OCI-LY1 (cell line): ENCODE results near the gene DGCR2.
"Not testable (repeated sequence)": the region's sequence is repeated elsewhere in the genome, so short reads cannot be mapped to it uniquely, and the experiment has no call there.

Experiments
- H2AFZ ChIP-seq: fragments of 200-600 bp; sonication (generic), shearing (Covaris generic); 2 replicates; pipeline ENCODE4 v1.6.0; 2014; ENCODE audit warnings: antibody characterized with exemption, mild to moderate bottlenecking, low read length
- H3F3A ChIP-seq: fragments of 200-600 bp; sonication (generic), shearing (Covaris generic); 2 replicates; pipeline ENCODE4 v1.6.0; 2014; ENCODE audit warnings: mild to moderate bottlenecking, antibody characterized with exemption, low read length, moderate library complexity; ENCODE audit not compliant: insufficient read depth
- H3K27ac ChIP-seq: fragments of 200-600 bp; sonication (generic); 2 replicates; pipeline ENCODE4 v1.5.1; 2014; ENCODE audit warnings: low read length, mixed run types, mild to moderate bottlenecking, low read depth; ENCODE audit not compliant: poor library complexity, severe bottlenecking
- H3K27me3 ChIP-seq: fragments of 200-600 bp; sonication (generic); 2 replicates; pipeline ENCODE4 v1.6.0; 2014; ENCODE audit warnings: antibody characterized with exemption, mild to moderate bottlenecking, low read length, moderate library complexity; ENCODE audit not compliant: insufficient read depth
- H3K36me3 ChIP-seq: fragments of 200-600 bp; sonication (generic); 2 replicates; pipeline ENCODE4 v1.6.1; 2014; ENCODE audit warnings: mild to moderate bottlenecking, antibody characterized with exemption, low read length, moderate library complexity, mixed read lengths; ENCODE audit not compliant: insufficient read depth
- H3K4me1 ChIP-seq: fragments of 200-600 bp; sonication (generic); 2 replicates; pipeline ENCODE4 v1.5.1; 2014; ENCODE audit warnings: mild to moderate bottlenecking, low read length, moderate library complexity; ENCODE audit not compliant: insufficient read depth, severe bottlenecking
- H3K4me2 ChIP-seq: fragments of 200-600 bp; sonication (generic), shearing (Covaris generic); 2 replicates; pipeline ENCODE4 v1.6.1; 2014; ENCODE audit warnings: low read length
- H3K4me3 ChIP-seq: fragments of 200-600 bp; sonication (generic); 2 replicates; pipeline ENCODE4 v1.5.1; 2014; ENCODE audit warnings: low read length, low read depth, mild to moderate bottlenecking, mixed read lengths; ENCODE audit not compliant: poor library complexity, severe bottlenecking
- H3K79me2 ChIP-seq: fragments of 200-600 bp; shearing (Covaris generic); 2 replicates; pipeline ENCODE4 v1.6.1; 2016; ENCODE audit warnings: mixed run types, low read length, mixed read lengths; ENCODE audit not compliant: insufficient read depth
- H3K9ac ChIP-seq: fragments of 200-600 bp; sonication (generic), shearing (Covaris generic); 2 replicates; pipeline ENCODE4 v1.6.1; 2014; ENCODE audit warnings: mild to moderate bottlenecking, low read length, mixed read lengths
- H3K9me2 ChIP-seq: fragments of 200-600 bp; sonication (generic), shearing (Covaris generic); 2 replicates; pipeline ENCODE4 v1.6.1; 2014; ENCODE audit warnings: low read depth, mild to moderate bottlenecking, low read length, mixed read lengths
- H3K9me3 ChIP-seq: fragments of 200-600 bp; shearing (Covaris generic); 2 replicates; pipeline ENCODE4 v1.6.1; 2014; ENCODE audit warnings: low read length, mixed read lengths
- H4K20me1 ChIP-seq: fragments of 200-600 bp; sonication (generic), shearing (Covaris generic); 2 replicates; pipeline ENCODE4 v1.6.0; 2016; ENCODE audit warnings: mild to moderate bottlenecking, low read length; ENCODE audit not compliant: insufficient read depth
- CTCF ChIP-seq: fragments of 200-600 bp; sonication (generic), shearing (Covaris generic); IDR thresholded peaks from 2 replicates; pipeline ENCODE4 v1.5.1; 2017; ENCODE audit warnings: mild to moderate bottlenecking, antibody characterized with exemption, low read length, moderate library complexity, mixed read lengths
- EZH2 ChIP-seq: fragments of 200-600 bp; sonication (generic), shearing (Covaris generic); IDR thresholded peaks from 2 replicates; pipeline ENCODE4 v1.8.0; 2017; ENCODE audit warnings: borderline replicate concordance, mixed run types, mild to moderate bottlenecking, antibody characterized with exemption, low read length, moderate library complexity, mixed read lengths

Gene DGCR2

GRCh38 chr22:19003508-19003907, 118.7 kb downstream of the DGCR2 start:
- Histone ChIP-seq H2AFZ (no peak overlapping the region), H3K9me2 (no peaks in the 10 kb centered on the region), H3K9ac (no peak overlapping the region), H3K9me3 (no peaks in the 10 kb centered on the region), H3K4me1 (no peaks in the 10 kb centered on the region), H3K27ac (no peak overlapping the region), H4K20me1 (no peaks in the 10 kb centered on the region), H3K4me2 (no peak overlapping the region), H3K79me2 (no peaks in the 10 kb centered on the region), H3K4me3 (no peak overlapping the region), H3K36me3 (no peaks in the 10 kb centered on the region; the same call in 1 of the 2 replicates), H3F3A (no peaks in the 10 kb centered on the region), H3K27me3 (no peaks in the 10 kb centered on the region; the same call in 1 of the 2 replicates)
- TF ChIP-seq CTCF (no peak), EZH2 (no peak)

DNA sequence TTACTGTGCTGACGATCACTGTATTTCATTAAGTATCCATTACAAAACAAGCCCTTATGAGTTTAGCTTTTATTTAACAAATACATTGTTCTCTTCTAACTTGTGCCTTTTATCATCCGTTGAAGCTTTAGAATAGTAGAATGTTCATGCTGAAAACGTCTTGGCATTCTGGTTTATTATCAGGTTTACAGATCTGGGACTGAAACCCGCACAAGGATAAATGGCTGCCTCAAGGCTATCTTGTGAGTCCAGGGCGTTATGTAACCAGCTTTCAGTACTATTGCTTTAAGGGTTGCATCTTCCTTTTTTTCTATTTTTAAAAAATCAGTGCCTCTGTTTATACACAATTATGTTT, 119.6 kb downstream of the DGCR2 start:
- H3K4me3 ChIP-seq = no peak overlapping the region
- no peaks in the 10 kb centered on the region; the same call in 1 of the 2 replicates for H3K36me3 ChIP-seq
- no peaks in the 10 kb centered on the region for H3K9me3 ChIP-seq
- no peaks in the 10 kb centered on the region for H4K20me1 ChIP-seq
- H3K4me1 ChIP-seq = no peaks in the 10 kb centered on the region
- no peaks in the 10 kb centered on the region for H3F3A ChIP-seq
- no peak overlapping the region for H3K27ac ChIP-seq
- no peaks in the 10 kb centered on the region for H3K79me2 ChIP-seq
- TF ChIP-seq CTCF (no peak), EZH2 (no peak)
- no peaks in the 10 kb centered on the region; the same call in 1 of the 2 replicates for H3K27me3 ChIP-seq
- H2AFZ ChIP-seq = no peak overlapping the region
- H3K9ac ChIP-seq = no peak overlapping the region
- no peak overlapping the region for H3K4me2 ChIP-seq
- no peaks in the 10 kb centered on the region for H3K9me2 ChIP-seq

DNA sequence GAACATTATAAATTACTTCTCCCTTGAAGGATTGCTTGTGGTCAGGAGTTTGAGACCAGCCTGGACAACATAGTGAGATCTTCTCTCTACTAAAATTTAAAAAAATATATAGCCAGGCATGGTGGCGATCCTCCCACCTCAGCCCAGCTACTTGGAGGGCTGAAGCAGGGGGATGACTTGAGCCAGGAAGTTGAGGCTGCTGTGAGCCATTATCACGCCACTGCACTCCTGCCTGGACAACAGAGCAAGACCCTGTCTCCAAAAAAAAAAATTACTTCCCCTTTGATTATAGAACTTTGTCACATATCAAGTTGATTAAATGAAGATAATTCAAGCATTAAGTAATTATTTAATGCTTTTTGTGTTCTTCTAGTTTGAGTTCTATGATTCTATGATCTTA, 121.0 kb downstream of the DGCR2 start:
- H3K27ac ChIP-seq = no peak overlapping the region
- no peaks in the 10 kb centered on the region for H4K20me1 ChIP-seq
- no peaks in the 10 kb centered on the region; the same call in 1 of the 2 replicates for H3K27me3 ChIP-seq
- H3K4me3 ChIP-seq = no peak overlapping the region
- H3K4me1 ChIP-seq = no peaks in the 10 kb centered on the region
- H3K4me2 ChIP-seq = no peak overlapping the region
- no peaks in the 10 kb centered on the region for H3K79me2 ChIP-seq
- no peak overlapping the region for H3K9ac ChIP-seq
- no peaks in the 10 kb centered on the region for H3K9me3 ChIP-seq
- no peak overlapping the region for H2AFZ ChIP-seq
- no peaks in the 10 kb centered on the region; the same call in 1 of the 2 replicates for H3K36me3 ChIP-seq
- H3F3A ChIP-seq = no peaks in the 10 kb centered on the region
- no peaks in the 10 kb centered on the region for H3K9me2 ChIP-seq
- no peak for TF ChIP-seq EZH2
- TF ChIP-seq CTCF = no peak

- not testable (repeated sequence) for H4K20me1 ChIP-seq, H3K36me3 ChIP-seq, H3K4me1 ChIP-seq, H3F3A ChIP-seq, H3K27me3 ChIP-seq, H3K9ac ChIP-seq, H3K79me2 ChIP-seq, H3K4me3 ChIP-seq, H3K4me2 ChIP-seq, H3K27ac ChIP-seq, H2AFZ ChIP-seq, H3K9me2 ChIP-seq, H3K9me3 ChIP-seq
Observed at GRCh38 chr22:19000106-19000505, 122.1 kb downstream of the DGCR2 start.
